HG03045 (cell line): Measurements from ENCODE around the gene TROAP.
"Not testable (repeated sequence)": the region's sequence is repeated elsewhere in the genome, so short reads cannot be mapped to it uniquely, and the experiment has no call there.

Experiments
- ATAC-seq: cut with Tn5 transposase; IDR thresholded peaks from one replicate; pipeline ENCODE4 v1.9.1; 2021; ENCODE audit warnings: mild to moderate bottlenecking, moderate library complexity; ENCODE audit not compliant: unreplicated experiment

Gene TROAP

DNA sequence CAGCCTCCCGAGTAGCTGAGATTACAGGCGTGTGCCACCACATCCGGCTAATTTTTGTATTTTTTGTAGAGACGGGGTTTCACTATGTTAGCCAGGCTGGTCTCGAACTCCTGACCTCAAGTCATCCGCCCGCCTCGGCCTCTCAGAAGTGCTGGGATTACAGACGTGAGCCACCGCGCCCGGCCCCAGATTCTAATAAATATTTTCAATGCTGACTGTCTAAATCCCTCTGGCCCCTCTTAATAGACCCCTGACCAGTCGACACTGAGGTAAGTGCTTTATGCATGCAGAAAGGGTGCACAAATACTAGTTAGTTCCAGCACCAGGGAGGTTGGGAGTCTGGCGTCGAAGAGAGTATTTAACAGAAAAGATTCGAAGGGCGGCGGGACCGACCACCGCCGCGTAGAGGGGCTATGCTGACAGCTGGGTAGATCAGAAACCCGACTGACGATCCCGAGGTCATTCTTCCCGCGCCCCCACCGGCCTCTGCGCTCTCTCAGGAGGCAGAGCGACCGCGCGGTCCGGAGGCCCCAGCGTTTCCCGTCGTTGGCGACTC is 43.1 kb downstream of the TROAP start:
- peak; percentile 10 for ATAC-seq

DNA sequence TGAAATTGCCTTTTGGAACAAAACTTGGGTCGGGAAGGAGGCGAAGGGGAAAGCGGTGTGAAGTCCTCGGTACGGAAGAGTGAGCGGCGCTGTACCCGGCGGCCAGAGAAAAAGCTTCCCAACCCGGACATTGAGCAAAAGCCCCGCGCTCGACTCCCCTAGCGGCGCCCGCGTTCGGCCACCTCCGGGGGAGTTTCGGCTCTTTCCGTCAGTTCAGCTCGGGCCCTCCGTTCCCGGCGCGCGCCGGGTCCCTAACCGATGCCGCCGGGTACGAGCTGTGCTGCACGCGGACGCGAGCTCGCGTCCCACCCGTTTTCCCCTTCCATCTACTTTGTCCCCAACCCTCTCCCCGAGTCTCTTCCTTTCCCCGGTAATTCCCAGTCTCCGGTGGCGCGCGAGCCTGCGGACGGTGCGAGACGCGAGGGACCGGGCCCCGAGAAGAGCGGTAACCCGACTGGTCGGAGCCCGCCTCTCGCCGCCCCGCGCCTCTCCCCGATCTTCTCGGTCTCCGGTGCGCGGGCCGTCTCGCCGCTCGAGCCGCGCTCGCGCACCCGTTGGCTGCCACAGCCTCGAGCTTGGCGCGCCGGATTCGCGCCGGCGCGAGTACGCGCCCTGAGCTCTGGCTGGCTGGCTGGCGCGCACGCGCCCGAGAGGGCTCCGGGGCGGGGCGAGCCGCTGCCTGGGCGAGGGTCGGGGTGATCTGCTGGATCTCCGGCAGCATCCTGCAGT is 43.8 kb downstream of the TROAP start:
- peak; percentile 74 for ATAC-seq

DNA sequence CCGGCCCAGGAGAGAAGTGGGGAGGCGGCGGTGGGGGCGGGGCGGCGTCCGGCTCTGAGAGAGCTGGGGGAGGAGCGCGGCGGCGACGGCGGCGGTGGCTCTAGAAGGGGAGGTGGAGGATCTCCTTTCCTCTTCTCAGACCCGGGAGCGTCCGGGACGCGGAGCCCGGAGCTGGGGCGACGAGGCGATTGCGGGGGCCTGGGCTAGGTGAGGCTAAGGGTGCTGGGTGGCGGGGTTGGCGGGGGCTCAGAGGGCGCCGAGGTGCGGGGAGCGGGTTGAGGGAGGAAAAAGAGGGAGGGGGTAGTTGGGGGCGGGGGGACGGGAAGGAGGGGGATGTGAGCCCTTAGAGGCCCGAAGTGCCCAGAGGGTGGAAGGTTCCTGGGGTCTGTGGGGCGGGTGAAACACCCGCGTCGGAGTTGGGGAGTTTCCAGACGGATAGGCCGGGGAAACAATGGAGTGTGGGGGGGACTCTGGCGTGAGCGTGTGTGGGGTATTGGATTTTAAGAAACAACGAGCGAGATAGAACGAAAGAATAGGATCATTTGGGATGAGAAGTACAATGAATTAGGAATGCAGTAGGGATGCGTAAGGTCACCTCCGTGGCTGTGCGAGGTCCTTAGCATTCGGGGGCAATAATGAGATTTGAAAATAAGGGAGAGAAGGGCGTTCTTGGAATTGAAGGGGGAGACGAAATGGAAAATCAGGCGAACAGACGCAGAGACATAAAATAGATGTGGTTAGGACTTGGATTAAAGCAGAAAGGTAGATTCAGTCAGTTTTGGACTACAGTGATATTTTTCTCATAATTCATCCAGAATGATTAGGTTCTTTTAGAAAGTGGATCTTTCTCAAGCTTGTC is 44.6 kb downstream of the TROAP start, which contains the start of gene SPATS2:
Gene SPATS2 (plus strand): TSS at position 82 of the 859 bp plus-strand sequence. CDS start 93,551 bp downstream, outside the sequence.
- ATAC-seq, result no peak

DNA sequence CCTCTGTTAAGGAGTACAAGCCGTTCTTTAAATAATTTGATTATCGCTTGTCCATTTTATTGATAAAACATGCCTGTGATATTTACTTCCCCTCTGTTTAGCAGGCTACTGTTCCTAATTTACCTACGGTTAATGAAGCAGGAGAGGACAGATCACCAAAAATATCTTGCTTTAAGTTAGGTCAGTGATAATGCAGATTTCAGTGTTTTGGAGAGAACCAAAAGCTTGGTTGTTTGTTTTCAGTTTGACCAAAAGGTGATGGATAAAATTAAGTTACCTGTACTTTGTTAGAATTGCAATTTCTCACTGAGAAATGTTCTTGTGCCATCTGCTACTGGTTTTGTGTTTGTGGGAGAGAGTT is 45.2 kb downstream of the TROAP start:
- ATAC-seq, result no peak

DNA sequence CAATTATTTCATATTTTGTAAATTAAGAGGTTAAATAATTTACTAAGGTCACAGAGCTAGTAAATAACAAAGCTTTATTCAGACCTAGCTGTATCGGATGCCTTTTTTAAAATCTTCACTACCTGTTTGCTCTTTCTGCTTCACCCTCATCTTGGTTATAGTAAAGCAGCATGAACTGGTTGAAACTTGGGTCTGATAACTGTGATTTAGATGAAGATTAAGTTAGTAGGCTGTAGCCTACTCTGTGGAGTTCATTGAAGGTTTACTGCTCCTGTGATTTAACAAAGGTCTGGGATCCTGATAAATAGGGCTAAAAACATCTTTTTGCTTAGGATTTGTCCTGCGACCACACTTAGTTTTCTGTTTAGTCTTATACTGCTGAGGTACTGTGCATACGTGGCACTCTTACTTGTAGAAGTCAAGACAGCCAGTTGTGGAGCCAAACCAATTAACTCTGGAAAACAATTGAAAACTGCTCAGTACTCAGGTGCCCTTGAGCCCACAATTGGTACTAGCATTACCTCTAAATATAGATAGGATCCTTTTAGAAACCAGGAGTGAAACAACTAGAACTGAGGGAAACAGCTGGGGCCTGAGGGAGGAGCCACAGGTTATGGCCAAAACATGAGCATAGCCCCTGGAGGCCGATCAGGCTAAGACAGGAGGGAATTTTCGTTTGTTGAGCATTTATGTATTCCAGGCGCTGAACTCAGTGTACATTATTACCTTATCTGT is 46.5 kb downstream of the TROAP start:
- peak; percentile 39 for ATAC-seq

DNA sequence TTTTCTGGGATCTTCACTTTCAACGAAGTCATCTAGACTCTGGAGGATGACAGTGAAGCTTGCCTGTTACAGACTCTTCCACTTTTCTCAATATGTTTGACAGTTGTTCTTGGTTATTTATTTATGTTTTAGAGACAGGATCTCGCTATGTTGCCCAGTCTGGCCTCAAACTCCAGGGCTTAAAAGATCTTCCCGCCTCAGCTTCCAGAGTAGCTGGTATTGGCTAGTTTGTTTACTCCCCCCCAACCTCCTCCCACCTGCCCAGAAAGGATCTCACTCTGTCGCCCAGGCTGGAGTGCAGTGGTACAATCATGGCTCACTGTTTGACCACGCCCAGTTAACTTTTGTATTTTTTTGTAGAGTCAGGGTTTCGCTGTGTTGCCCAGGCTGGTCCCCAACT is 47.5 kb downstream of the TROAP start:
- no peak for ATAC-seq

DNA sequence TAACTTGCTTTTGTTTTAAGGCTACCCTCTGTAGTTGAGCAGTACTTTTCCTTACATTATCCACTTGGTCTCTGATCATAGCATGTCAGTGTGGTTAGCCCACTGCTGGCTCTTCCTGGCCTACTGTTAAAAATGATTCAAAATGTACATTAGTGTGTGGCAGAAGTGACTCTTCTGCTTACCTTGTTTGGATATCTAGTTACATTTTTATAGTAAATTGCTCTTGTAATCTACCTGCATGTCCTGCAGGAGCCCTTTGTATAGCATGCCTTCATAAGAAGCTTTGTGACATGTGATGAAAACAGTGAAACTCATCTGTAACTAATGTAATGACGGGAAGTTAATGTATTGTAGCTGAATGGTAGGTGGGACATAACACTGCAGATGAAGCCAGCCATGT is 52.4 kb downstream of the TROAP start:
- no peak for ATAC-seq

DNA sequence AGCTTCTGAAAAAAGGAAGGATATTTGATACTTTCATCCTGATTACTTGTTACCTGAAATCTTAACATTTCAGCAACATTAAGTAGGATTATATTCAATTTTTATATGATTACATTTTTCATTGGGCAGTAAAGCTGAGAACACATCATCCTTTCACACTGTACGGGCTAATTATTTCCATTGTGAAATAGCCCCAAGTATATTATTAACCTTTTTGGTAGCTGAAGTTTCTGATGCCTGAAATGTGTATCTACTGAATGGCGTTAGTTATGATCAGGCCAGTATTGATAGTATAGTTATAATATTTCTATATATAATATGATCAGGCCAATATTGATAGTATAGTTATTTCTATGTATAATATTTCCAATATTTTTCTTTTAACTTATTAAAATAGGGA is 54.3 kb downstream of the TROAP start:
- ATAC-seq, result no peak

DNA sequence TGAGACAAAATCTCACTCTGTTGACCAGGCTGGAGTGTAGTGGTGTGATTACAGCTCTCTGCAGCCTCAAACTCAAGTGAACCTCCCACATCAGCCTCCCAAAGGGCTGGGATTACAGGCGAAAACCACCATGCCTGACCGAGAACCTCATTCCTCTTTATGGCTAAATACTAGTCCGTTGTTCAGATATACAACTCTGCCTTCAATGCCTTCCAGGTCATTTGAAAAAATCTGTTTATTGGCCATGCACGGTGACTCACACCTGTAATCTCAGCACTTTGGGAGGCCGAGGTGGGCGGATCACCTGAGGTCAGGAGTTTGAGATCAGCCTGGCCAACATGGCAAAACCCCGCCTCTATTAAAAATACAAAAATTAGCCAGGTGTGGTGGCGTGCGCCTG is 57.1 kb downstream of the TROAP start:
- not testable (repeated sequence) for ATAC-seq
